AG10803 (cell line): ENCODE results near the gene IRF5.

Experiments
- DNase-seq: peaks from one replicate; pipeline ENCODE4 v3.0.0; 2010; ENCODE audit warnings: low read depth
- H3K4me3 ChIP-seq: 2 replicates; pipeline ENCODE4 v1.5.1; 2011; ENCODE audit warnings: mild to moderate bottlenecking, low read length, control low read depth
- TF ChIP-seq, protein P1 (sequence below): conservative IDR thresholded peaks from 2 replicates; pipeline ENCODE4 v1.5.1; 2011; ENCODE audit warnings: mild to moderate bottlenecking, low read length, control low read depth, inconsistent platforms

Gene IRF5

DNA sequence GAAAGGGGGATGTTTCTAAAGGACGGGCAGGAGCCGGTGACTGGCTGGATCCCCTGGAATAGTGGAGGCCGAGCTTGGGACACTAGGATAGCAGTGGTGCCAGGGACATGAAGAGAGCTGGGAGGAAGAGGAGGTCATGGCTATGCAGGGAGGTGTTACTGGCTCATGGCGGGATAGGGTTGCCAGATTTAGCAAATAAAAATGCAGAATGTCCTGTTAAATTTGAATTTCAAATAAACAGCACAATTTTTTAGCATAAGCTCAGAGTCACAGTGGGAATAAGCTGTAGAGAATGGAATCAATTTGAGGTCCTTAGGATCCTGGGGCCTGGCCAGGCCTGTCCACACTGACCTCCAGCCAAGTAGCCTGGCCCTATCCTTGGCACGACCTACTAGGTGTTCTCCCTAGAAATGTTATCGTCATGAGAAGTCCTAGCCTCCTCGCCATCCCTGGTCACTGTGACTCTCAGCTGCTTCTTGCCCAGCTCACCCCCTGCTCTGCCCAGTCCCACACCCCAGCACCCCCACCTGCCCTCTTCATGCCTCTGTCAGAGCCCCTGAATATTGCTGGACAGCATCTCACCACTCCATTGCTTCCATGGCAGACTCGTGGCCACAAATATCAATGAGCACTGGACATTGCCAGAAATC, 19.6 kb upstream of the IRF5 start:
- no peak for DNase-seq
- H3K4me3 ChIP-seq: no peak overlapping the region
- TF ChIP-seq, protein P1, sequence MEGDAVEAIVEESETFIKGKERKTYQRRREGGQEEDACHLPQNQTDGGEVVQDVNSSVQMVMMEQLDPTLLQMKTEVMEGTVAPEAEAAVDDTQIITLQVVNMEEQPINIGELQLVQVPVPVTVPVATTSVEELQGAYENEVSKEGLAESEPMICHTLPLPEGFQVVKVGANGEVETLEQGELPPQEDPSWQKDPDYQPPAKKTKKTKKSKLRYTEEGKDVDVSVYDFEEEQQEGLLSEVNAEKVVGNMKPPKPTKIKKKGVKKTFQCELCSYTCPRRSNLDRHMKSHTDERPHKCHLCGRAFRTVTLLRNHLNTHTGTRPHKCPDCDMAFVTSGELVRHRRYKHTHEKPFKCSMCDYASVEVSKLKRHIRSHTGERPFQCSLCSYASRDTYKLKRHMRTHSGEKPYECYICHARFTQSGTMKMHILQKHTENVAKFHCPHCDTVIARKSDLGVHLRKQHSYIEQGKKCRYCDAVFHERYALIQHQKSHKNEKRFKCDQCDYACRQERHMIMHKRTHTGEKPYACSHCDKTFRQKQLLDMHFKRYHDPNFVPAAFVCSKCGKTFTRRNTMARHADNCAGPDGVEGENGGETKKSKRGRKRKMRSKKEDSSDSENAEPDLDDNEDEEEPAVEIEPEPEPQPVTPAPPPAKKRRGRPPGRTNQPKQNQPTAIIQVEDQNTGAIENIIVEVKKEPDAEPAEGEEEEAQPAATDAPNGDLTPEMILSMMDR: no peak

DNA sequence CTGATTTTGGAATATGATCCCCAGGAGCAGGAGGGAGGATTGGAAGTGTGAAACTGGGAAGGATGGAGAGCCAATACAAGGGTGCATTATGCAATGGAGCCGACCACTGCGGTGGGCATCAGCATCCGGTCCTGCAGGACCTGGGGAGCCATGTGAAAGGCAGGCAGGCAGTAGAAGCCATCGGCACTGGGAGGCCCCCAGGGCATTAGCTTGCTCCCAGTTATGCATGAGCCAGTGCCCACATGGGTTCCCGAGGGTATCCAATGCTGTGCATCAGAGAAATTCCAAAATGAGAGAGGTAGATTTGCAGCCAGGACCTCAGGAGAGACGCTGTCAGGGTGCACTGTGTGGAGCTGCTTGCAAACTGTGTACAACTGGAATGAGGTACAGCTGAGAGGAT, 18.5 kb upstream of the IRF5 start:
- no peak for DNase-seq
- H3K4me3 ChIP-seq: no peak overlapping the region
- TF ChIP-seq, protein P1: no peak

DNA sequence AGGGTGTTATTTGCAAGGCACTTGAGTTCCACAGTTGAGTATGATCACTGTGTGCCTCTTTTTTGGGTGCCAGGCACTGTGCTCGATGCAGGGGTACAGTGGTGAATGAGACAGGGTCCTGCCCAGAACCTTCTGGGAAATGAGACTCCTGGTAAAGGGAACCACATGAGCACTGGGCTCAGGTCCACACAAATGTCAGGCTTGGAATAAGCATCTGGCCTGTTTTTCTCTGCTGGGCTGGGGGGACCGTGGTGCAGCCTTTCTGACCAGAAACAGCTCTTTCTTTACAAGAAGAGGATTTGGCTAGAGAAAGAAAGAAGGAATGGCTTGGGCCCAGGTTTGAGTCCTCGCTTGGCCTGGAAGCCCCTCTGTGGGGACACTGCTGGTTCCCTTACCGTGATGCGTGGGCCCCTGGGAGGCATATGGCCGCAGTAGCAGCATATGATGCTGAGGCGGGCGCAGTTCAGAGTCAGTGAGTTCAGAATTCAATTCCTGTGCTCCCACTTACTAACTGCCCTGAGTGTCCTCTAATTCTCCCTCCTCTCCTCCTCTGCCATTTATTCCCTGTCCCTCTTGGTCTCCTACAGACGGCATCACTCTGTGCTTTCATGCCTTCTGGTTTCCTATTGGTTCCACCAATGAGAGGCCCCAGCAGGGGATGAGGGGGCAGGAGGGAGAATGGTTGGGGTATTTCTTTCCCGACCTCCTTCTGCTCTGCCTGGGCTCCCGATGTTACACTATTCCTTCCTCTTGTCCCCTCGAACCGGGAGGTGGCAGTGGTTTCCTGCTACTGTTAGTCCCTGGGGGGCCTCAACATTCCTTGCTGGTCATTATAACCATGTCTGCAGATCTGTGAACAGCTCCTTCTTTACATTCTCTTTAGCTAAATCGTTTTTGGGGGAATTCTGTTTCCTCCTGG, 17.6 kb upstream of the IRF5 start:
- DNase-seq: no peak
- TF ChIP-seq, protein P1: no peak
- no peak overlapping the region for H3K4me3 ChIP-seq

DNA sequence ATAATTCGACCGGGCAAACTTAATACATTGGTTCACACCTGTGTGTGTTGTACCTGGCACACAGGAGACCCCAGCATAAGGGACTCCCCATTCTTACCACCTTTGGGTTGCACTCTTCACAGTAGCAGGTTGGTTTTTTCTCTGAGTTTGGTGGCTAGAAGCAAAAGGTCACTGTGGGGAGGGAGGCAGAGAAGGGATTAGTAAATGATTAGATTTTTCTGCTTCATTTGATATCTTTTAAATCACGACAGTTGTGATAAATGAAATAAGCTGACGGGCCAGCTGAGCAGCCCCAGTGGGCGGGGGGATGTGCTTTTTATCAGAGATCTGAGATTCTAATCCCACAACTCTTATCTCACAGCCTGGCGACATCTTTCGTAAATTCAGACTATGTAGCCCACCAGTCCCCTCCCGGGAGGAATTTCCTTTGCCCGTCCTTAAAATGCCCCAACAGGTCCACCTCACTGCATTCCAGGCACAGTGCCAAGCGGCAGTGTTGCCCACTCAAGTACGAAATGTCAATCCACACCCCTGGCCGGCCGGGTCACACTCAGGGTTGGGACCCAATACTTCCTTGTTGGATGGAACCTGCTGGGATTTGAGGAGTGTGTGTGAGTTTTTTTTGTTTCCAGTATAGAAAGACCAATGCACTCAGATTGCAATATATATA, 16.7 kb upstream of the IRF5 start:
- TF ChIP-seq, protein P1: no peak
- no peak for DNase-seq
- no peak overlapping the region for H3K4me3 ChIP-seq

DNA sequence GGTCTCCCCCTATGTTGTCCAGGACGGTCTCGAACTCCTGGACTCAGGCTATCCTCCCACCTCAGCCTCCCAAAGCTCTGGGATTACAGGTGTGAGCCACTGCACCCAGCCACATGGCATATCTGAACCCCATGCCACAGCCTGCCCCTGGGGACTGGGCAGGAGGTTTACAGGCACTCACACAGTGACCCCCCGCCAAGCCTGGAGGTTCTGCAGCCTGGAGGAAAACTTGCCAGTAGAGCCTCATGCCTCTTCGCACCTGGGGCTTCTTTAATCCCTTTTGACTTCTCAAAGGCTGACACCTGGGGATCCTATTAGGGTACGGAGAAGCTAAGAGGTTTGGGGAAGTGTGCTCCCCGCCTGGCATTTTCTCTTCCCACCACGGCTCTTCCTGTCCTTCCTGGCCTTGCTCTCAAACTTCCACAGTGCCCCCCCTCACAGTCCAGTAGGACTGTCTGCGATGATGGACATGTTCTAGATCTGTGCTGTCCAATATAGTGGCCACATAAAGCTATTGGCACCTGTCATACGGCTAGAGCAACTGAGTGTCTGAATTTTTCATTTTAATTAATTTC, 15.8 kb upstream of the IRF5 start:
- no peak for DNase-seq
- TF ChIP-seq, protein P1: no peak

DNA sequence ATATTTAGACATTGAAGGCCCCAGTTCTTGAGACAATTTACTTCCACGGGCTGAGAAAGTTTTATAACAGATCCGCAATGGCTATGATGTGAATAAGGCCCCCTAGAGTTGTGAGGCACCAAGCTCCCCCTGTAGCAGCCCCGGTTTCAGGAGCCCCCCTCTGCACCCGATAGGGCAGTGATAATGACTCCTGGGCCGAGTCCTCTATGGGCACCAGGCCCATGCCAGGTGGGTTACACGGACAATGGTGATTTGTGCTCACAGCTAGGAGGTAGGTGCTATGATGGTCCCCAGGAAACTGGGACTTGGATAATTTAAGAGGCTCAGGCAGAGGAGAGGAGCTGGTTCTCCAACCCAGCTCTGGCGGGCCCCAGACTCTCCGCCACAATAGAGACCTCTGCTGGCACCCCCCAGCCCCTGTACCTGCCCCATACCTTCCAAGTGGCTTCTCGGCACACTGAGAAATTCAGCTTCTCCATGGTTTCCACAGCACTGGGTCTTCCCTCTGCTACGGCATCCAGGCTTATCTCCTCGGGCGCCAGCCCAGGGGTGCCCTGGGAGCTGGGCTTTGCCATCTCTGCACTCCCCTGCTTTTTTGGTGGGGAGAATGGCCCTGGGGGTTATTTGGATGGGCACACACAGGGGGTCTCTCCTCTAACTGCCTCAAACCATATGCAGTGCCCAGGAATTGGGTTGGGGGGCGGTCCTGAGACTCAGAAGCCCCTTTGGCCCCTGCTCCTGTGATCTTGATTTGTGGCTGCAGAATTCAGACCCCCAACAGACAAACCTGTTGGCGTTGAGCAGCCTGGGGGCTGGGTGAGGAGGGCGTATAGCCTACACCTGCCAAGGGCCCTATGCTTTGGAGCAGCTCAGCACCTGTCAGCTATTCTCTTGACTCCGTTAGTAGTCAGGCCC, 15.0 kb upstream of the IRF5 start:
- no peak for DNase-seq
- no peak overlapping the region for H3K4me3 ChIP-seq
- TF ChIP-seq, protein P1: no peak

More for the DNA sequence above, 15.8 kb upstream of the IRF5 start:
- H3K4me3 ChIP-seq: no peak overlapping the region
